Fibroblast of skin of abdomen (primary cell): ENCODE data around the gene ABCB4. TPM values are rescaled to one million over a fixed set of nuclear protein-coding genes. Genes with fewer than 3 reads are reported as not detected.
A peak's percentile ranks its signal among the peaks of the same experiment; 100 is the strongest.

Experiments used
- DNase-seq: peaks from one replicate; pipeline ENCODE4 v3.0.0-alpha.2; 2013
- polyA plus RNA-seq, 2 experiments: library from polyadenylated mRNA; unstranded; fragments of 120-200 nt; gene quantifications; one replicate each; pipeline ENCODE4 v1.2.1, GENCODE V29; 2013; ENCODE audit not compliant: insufficient read length in 2 of 2

The ABCB4 gene
- 7.0 TPM for polyA plus RNA-seq (2013, experiment 1 of 2; ENCODE audit: insufficient read length)
- 8.3 TPM for polyA plus RNA-seq (2013, experiment 2 of 2; ENCODE audit: insufficient read length)

DNA sequence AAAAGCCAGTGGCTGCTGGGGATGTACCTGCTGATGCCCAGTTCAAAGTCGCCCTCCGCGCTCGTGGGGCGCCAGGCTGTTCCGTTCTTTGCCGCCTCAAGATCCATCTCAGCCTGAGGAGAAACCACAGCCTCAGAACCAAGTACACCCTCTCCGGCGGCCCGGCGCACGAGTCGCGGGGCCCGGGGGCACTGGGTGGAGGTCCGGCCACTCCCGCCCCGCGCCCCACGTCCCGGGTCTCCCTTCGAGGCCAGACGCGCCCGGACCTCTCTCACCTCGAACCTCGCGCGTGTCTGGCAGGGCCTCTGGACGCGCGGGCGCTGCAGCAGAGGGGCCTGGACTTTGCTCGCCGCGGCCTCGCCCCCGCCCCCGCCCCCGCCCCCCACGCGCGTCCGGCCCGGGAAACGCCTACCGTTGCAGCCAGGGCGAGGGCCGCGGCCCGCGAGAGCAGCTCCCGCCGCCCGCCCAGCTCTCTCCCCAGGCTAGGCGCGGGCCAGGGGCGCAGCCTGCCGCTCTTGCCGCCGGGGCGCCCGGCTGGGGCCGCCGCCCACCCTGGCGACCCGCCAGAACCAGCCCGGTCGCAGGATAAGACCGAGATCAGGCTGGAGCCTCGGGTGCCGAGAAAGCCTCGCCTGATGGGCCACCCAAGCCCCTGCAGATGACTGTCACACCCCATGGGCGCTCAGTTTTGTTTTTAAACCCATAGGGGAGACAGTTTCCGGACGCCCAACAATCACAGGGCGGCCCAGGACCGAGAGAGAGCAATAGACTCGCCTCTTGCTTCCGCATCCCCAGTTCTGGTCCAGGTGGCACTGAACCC, at the start of gene ABCB4:
Gene ABCB4 (minus strand): TSS at position 322 of the 820 bp plus-strand sequence. CDS start 215 bp downstream, at position 107.
- peak; percentile 20 for DNase-seq

DNA sequence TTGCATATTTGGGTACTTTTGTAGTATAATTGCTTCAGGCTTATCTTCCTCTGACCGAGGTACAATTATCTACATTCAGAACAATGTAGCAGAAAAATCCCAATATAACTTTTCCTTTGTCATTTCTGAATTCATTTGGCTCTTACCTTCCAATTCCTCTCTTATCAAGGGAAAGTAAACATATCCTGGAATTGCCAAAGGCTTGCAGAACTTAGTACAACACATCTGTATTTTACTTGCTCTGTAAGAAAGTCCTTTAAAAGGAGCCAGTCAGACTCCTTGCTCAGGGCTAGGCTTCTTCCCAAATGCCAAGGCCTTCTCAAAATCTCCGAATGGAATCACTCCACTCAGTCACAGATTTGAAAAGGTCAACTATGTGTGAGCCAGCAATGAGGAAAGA, 43.3 kb upstream of the ABCB4 start:
- DNase-seq: no peak

- DNase-seq: no peak
Observed at GRCh38 chr7:87517891-87518290, 42.4 kb upstream of the ABCB4 start.

DNA sequence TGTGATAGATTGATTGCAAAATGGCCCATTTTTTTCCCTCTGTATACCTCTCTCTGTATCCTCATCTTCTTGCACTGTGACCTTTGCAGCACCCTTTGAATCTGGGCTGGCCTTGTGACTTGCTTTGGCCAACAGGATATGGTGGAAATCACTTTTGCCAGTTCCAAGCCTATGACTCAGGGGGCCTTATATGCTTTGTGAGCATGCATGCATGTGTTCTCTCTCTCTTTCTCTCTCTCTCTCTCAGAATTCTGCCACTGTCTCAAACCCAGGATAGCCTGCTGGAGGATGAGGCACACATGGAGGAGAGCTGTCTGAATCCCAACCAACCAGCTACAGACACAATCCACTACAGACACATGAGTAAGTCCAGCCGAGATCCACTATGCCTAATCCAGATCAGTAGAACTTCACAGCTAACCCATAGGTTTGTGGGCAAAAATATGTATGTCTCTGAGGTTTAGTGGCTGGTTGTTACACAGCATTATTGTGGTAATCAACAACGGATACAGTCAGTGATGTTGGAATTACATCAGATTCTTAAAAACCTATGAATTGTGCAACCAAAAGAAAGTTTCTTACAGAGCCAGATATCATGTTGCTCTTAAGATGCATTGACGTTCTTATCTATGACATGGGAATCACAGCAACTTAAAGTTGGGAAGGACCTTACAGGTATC, 41.8 kb upstream of the ABCB4 start:
- DNase-seq: peak; percentile 37

GRCh38 chr7:87513735-87514335, 38.4 kb upstream of the ABCB4 start:
- no peak for DNase-seq

DNA sequence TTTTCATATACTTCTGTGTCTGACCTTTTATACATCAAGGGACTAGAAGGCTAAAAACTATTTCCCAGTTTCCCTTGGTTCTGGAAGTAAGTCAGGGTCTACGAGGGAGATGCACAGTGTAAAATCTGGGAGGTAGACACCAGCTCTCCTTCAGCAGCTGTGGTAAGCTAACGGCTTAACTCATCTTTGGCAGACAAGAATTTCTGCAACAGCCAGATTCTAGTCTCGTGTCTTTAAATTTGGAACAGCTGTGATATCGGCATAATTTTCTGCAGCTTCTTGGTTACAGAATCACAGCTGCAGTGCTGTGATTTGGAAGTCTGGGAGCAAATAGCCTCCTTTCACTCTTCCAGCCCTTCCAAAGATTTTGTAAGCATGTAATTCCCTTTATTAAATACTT, 37.4 kb upstream of the ABCB4 start:
- peak; percentile 25 for DNase-seq

DNA sequence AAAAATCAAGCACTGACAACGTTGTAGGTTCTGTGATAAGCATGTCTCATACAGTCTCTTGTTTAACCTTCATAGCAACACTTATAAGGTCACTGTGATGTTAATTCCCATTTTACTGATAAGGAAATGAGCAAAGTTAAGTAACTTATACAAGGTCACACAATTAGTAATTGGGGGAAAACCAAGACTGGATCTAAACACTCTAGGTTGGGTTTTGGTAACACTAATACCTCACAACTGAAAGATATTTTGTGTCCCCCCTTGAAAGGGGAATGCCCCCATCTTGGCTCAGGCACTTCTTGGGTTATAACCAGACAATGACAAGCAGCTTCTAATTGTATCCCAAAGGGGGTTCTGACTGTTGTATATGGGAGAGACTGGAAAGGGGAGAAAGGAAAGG, 36.0 kb upstream of the ABCB4 start:
- no peak for DNase-seq

- no peak for DNase-seq
Observed at GRCh38 chr7:87510411-87510875, 35.0 kb upstream of the ABCB4 start.

DNA sequence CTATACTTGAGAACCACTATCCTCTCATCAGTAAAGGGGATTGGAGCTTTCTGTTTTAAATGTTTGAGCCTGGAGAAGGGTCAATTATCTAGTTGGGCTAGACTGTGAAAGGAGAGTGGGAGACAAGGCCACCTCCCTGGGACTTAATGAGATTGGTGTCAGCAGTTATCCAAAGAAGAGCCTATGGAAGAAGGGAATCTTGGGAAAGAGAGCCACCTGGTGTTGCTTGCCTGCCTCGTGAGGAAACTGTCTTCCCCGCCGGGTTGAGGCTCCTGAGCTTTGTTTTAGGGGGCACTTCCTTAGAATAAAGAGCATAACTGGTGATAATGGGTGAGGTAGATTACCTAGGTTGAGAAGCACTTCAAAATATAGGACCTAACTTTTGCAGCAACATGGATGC, 32.0 kb upstream of the ABCB4 start:
- no peak for DNase-seq

GRCh38 chr7:87506246-87507180, 31.0 kb upstream of the ABCB4 start:
- peak; percentile 26 for DNase-seq

DNA sequence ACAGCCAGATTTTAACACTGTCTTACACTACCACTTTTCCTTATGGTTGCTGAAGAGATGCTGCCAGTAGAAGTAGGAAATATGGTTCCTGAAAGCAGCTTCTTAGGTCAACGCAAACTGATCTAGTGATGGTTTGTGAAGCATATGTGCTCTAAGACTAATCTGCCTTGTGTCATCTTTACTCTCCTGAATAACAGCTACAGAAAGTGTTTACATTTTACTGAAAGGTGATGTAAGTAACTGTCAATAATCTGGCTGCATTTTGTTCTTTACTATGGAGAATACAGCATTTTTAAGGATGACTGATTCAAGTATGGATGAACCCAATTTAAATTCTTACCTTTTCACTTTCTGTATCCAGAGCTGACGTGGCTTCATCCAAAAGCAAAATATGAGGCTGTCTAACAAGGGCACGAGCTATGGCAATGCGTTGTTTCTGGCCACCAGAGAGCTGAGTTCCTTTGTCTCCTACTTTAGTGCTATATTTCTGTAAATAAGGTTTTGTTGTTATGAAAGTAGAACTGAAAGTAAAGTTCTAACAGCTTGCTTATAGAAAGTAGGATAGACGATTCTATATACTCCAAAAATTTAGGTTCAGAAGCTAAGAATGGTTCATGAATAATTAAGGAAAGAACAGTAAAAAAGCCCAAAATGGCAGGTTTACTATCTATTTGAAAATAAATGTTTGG, 30.2 kb upstream of the ABCB4 start:
- no peak for DNase-seq

DNA sequence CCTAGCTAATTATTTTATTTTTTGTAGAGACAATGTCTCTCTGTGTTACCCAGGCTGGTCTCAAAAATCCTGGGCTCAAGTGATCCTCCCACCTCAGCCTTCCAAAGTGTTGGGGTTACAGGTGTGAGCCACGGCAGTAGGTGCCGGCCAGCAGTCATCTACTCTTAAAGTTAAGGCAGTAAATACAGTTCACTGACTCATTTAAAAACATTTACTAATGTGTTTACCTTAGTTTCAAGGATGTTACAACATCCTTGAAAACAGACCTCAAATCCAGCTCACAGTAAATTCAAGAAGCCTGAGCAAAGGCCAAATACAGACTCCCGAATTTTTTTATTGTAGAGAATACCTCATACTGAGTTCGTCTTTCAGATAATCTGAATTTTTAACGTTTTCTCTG, 29.6 kb upstream of the ABCB4 start:
- DNase-seq: no peak

GRCh38 chr7:87499494-87499893, 24.0 kb upstream of the ABCB4 start:
- no peak for DNase-seq

DNA sequence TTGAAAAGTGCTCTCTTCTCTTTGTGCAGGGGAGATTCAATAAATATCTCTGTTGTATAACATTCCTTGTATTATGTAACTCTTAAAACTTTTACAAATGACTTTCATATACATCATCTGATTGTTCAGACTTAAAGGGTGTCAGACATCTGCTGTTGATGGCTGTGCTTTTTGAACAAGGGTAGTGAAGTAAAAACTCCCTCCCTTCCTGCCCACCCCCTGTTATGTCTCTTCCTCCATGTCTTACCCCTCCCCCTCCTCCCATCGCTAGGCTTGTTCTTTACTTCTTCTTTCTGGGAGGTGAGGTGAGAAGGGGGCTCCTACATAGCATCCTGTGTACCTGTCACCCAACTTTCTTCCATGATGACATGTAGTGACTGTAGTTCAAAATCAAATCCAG, 23.4 kb upstream of the ABCB4 start:
- no peak for DNase-seq

GRCh38 chr7:87497482-87497881, 22.0 kb upstream of the ABCB4 start:
- no peak for DNase-seq

DNA sequence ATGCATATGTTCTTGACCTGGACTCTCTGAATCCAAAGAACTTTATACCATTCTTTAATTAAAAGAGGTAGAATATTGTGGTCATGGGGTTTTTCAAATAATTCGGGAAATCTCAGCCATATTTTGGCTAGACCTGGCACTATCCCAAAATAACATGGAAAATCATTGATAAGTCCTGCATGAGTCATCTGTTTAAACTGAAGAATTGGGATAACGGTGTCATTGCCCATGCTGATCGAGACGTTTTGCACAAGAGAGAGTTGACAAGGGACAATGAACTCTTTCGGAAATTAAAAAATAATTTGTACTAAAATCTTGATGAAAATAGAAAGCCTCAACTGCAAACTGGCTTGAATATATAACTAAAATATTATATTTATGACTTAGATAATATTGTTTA, 19.9 kb upstream of the ABCB4 start:
- no peak for DNase-seq

GRCh38 chr7:87494454-87494853, 19.0 kb upstream of the ABCB4 start:
- DNase-seq: no peak

DNA sequence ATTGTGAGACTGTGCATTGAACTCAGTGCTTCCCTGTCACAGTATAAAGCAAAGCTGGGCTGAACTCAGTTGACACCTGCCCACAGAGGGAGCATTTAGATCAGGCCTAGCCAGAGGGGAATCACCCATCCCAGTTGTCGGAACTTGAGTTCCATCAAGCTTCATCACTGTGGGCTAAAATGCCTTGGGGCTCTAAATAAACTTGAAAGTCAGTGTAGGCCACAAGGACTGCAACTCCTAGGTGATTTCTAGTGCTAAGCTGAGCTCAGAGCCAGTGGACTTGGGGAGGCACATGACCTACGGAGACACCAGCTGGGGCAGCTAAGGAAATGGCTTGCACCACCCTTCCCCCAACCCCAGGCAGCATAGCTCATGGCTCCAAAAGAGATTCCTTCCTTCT, 7.7 kb upstream of the ABCB4 start:
- DNase-seq: no peak

- no peak for DNase-seq
Observed at GRCh38 chr7:87482115-87482514, 6.6 kb upstream of the ABCB4 start.

DNA sequence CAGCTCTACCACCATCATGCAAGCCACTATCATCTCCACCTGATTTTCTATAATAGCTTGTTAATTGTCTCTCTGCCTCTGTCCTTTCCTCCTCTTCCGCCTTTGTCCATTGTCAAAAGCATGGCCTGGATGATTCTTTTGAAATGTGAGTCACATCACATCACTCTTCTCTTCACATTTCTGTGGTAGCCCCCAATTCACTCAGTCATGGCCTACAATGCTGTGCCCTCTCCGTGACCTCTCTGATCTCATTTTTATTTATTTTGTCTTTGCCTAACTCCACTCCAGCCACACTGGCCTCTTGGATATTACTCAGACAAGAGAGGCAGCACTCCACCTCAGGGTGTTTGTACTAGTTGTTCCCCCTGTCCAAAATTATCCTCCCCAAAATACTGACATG, 4.9 kb upstream of the ABCB4 start:
- peak; percentile 56 for DNase-seq

GRCh38 chr7:87479951-87480350, 4.5 kb upstream of the ABCB4 start:
- DNase-seq: peak; percentile 57

GRCh38 chr7:87476179-87476557, 688 bp upstream of the ABCB4 start:
- no peak for DNase-seq
